ENCODE results near the gene PLAGL1.

- no peak for TF ChIP-seq CTCF (IDR thresholded peaks at IDR 0.05)
- no peak for TF ChIP-seq POLR2A (IDR thresholded peaks at IDR 0.05)
These were observed 57.2 kb downstream of the PLAGL1 start for GRCh38 chr6:143950875-143951274.
